Activated CD4-positive, alpha-beta T cell treated with anti-CD3 and anti-CD28 coated beads for 24 hours (primary cell): ENCODE results near the gene AGRN.
"Not testable (repeated sequence)": the region's sequence is repeated elsewhere in the genome, so short reads cannot be mapped to it uniquely, and the experiment has no call there.

Source experiments
- DNase-seq, 2 donors: peaks; one replicate each; pipeline ENCODE4 v3.0.0-alpha.2; 2020; ENCODE audit warnings: low read depth in 2 of 2

AGRN gene

GRCh38 chr1:981955-982558 lies 37.9 kb upstream of the AGRN start, which contains the start of gene PERM1:
PERM1 (minus strand) TSS chr1:982093; CDS start chr1:981029, 1,064 bp downstream.
- no peak for DNase-seq

- no peak for DNase-seq
Measured at GRCh38 chr1:982765-983436, 37.0 kb upstream of the AGRN start.

- DNase-seq = peak; percentile 53 to 55
Measured at GRCh38 chr1:983798-984475, 36.0 kb upstream of the AGRN start.

GRCh38 chr1:984476-984814 lies 35.5 kb upstream of the AGRN start:
- DNase-seq = no peak

GRCh38 chr1:985126-985525 lies 34.8 kb upstream of the AGRN start:
- DNase-seq = no peak

- not testable (repeated sequence) for DNase-seq
Measured at GRCh38 chr1:988061-988460, 31.9 kb upstream of the AGRN start.

GRCh38 chr1:991275-991674 lies 28.6 kb upstream of the AGRN start:
- not testable (repeated sequence) for DNase-seq

- no peak for DNase-seq
Measured at GRCh38 chr1:991895-992294, 28.0 kb upstream of the AGRN start.

GRCh38 chr1:992362-992761 lies 27.6 kb upstream of the AGRN start:
- DNase-seq = no peak

- no peak for DNase-seq
Measured at GRCh38 chr1:993379-993995, 26.4 kb upstream of the AGRN start.

GRCh38 chr1:994546-994945 lies 25.4 kb upstream of the AGRN start:
- DNase-seq = not testable (repeated sequence)

GRCh38 chr1:995665-996633 lies 24.0 kb upstream of the AGRN start:
- no peak for DNase-seq

GRCh38 chr1:996851-997712 lies 22.8 kb upstream of the AGRN start:
- DNase-seq = no peak

GRCh38 chr1:997713-997992 lies 22.3 kb upstream of the AGRN start:
- DNase-seq = no peak

GRCh38 chr1:997993-998744 lies 21.8 kb upstream of the AGRN start:
- DNase-seq = no peak

GRCh38 chr1:998745-998994 lies 21.2 kb upstream of the AGRN start:
- no peak for DNase-seq

GRCh38 chr1:998995-999724 lies 20.8 kb upstream of the AGRN start:
- no peak for DNase-seq

GRCh38 chr1:999725-1000356 lies 20.1 kb upstream of the AGRN start, which contains the start of gene HES4:
HES4 (minus strand) TSS chr1:1000097; CDS start chr1:999973, 124 bp downstream.
- peak; percentile 43 to 54 for DNase-seq
